ENCODE results near the gene OR10G7.

DNA sequence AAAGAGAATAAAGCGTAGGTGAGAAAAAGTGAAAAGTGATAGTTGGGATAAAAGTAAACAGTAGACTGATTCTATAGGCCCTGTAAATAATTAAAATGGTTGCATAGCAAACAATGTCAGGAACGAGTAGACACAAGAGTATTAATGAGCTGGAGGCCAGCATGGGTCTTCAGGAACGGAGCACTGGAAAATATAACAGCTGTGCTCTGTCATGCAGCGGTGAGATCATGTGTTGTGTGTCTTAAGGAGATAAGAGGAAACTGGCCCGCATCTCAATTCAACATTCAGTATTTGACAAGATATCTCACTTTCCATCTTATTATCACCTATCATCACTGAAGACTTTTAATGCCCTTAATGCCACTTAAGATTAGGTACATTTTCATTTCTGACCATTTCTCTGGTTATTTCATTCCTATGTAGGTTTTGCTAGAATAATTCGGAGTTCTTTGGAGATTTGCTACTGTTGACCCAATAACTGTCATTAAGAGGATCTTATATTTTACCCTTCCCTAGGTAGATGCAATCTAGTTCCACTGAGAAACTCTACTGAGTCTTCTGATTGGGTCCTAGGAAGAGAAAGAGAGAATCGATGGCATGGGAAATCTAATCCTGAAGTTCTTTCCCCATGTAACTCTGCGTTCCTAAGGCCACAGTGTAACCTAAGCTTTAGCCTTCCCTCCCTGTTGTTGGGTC, 38.7 kb upstream of the OR10G7 start:
- TF ChIP-seq CTCF (IDR thresholded peaks at IDR 0.05) = no peak
- TF ChIP-seq POLR2A (IDR thresholded peaks at IDR 0.05) = no peak
